GM21360 (cell line): ENCODE measurements around the gene KANK4.

ENCODE experiments used
- ATAC-seq: cut with Tn5 transposase; IDR thresholded peaks from one replicate; pipeline ENCODE4 v1.9.1; 2021; ENCODE audit warnings: mild to moderate bottlenecking, moderate library complexity; ENCODE audit not compliant: unreplicated experiment

KANK4 gene

GRCh38 chr1:62213075-62213914, 105.9 kb downstream of the KANK4 start:
- no peak for ATAC-seq

DNA sequence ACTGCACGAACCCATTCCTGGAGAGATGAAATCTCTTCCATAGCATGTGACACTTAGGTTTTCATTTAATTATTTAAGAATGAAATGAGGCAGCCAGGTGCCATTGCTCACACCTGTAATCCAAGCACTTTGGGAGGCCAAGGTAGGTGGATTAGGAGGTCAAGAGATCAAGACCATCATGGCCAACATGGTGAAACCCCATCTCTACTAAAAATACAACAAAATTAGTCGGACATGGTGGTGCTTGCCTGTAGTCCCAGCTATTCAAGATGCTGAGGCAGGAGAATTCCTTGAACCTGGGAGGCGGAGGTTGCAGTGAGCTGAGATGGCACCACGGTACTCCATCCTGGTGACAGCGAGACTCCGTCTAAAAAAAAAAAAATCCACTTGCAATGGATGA, 106.8 kb downstream of the KANK4 start:
- no peak for ATAC-seq

DNA sequence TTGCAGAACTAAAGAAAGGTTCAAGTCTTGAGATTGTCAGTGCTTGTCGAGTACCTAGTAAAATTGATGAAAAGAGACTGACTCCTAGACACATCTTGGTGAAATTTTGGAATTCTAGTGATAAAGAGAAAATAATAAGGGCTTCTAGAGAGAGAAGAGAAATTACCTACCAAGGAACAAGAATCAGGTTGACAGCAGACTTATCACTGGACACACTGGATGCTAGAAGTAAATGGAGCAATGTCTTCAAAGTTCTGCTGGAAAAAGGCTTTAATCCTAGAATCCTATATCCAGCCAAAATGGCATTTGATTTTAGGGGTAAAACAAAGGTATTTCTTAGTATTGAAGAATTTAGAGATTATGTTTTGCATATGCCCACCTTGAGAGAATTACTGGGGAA, 108.3 kb downstream of the KANK4 start:
- ATAC-seq = no peak

GRCh38 chr1:62209931-62210595, 109.2 kb downstream of the KANK4 start:
- ATAC-seq = no peak

GRCh38 chr1:62208970-62209369, 110.3 kb downstream of the KANK4 start:
- ATAC-seq = no peak

DNA sequence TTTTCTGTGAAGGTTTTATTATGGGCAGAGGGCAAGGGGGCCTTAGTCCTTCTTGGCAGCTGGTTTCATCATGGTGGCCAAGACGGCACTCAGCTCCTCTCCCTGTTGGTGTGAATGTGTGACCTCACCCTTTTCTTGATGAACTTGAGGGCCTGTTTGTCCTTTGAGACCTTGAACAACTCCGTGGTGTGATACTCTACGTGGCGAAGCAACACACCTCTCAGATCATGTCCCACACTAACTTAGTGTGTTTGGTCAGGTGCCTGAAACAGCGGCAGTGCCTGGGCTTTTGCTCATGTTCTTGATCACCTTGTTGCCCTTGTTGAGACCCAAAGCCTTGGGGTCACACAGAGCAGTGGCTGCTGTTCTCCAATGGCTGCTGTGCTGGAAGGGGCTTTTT, 111.1 kb downstream of the KANK4 start:
- no peak for ATAC-seq

DNA sequence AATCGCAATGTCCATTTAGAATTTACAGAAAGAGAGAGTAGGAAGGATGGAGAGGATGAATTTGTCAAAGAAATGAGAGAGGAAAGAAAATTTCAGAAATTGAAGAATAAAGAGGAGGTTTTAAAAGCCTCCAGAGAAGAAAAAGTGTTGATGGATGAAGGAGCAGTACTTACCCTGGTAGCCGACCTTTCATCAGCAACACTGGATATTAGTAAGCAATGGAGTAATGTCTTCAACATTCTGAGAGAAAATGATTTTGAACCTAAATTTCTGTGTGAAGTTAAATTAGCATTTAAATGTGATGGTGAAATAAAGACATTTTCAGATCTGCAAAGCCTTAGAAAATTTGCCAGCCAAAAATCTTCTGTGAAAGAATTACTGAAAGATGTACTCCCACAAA, 112.0 kb downstream of the KANK4 start:
- no peak for ATAC-seq

DNA sequence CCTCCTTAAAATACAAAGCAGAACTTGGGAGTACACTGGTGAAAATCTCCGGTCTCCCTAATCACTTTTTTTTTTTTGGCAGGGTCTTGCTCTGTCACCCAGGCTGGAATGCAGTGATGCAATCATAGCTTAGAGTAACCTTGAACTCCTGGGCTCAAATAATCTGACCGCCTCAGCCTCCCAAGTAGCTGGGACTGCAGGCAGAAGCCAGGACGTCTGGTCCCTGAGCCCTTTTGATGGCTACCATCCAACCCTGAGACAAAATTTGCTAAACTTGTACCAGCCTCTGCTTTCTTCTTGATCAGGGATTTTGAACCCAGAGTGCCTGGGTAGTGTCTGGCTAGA, 120.5 kb downstream of the KANK4 start:
- no peak for ATAC-seq

- no peak for ATAC-seq
These were observed 121.0 kb downstream of the KANK4 start for GRCh38 chr1:62198069-62198780.

DNA sequence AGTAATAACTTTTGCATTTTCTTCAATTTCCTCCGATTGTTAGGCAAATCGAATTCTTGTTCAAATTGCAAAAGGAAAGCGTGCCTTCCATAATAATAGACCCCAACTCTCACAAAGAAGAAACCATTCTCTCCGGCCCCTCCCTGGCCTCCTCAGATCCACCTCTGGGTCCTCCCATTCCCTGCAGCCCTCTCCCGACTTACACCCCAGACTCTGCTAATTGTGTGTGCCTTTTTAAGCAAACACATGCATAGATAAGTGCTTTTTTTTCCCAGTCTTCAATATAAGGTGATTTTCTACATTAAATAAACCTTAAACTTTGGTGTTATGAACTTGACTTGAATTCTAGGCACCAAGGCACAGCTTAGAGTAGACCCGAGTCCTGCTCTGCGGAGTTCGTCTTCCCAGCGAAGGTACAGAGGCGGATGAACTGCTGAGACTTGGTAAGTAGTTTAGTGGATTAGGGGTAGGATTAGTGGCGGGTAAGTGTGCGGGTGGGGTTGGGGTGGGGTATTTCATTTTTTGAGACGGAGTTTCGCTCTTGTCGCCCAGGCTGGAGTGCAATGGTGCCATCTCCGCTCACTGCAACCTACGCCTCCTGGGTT, 123.0 kb downstream of the KANK4 start:
- no peak for ATAC-seq

GRCh38 chr1:62194651-62195544, 124.3 kb downstream of the KANK4 start, which contains the start of gene L1TD1:
Gene L1TD1 (plus strand): TSS chr1:62194849. CDS start chr1:62206629, 11,780 bp downstream.
- ATAC-seq = no peak

- no peak for ATAC-seq
These were observed 131.1 kb downstream of the KANK4 start for GRCh38 chr1:62188111-62188510.

GRCh38 chr1:62187548-62187947, 131.7 kb downstream of the KANK4 start:
- ATAC-seq = no peak
